ENCODE data around the gene PEX10.

The PEX10 gene

GRCh38 chr1:2431103-2431502 lies 18.7 kb upstream of the PEX10 start:
- Histone ChIP-seq H3K4me3 (ENCODE audit: low read depth, low read length) (no peak overlapping the region), H3K4me1 (ENCODE audit: control insufficient read depth, insufficient read depth, low read length) (no peaks in the 10 kb centered on the region), H3K9ac (ENCODE audit: low read depth, low read length) (no peak overlapping the region), H3K9me3 (ENCODE audit: control insufficient read depth, insufficient read depth, low read length) (no peaks in the 10 kb centered on the region), H3K36me3 (ENCODE audit: control insufficient read depth, insufficient read depth, low read length) (no peaks in the 10 kb centered on the region), H3K27me3 (ENCODE audit: control insufficient read depth, insufficient read depth, low read length) (no peaks in the 10 kb centered on the region)

- no peak overlapping the region for H3K9ac ChIP-seq (ENCODE audit: low read depth, low read length)
- no peaks in the 10 kb centered on the region for H3K4me1 ChIP-seq (ENCODE audit: control insufficient read depth, insufficient read depth, low read length)
- H3K27me3 ChIP-seq (ENCODE audit: control insufficient read depth, insufficient read depth, low read length), result no peaks in the 10 kb centered on the region
- no peaks in the 10 kb centered on the region for H3K9me3 ChIP-seq (ENCODE audit: control insufficient read depth, insufficient read depth, low read length)
- H3K36me3 ChIP-seq (ENCODE audit: control insufficient read depth, insufficient read depth, low read length), result no peaks in the 10 kb centered on the region
- H3K4me3 ChIP-seq (ENCODE audit: low read depth, low read length), result no peak overlapping the region
Measured at GRCh38 chr1:2430592-2430973, 18.2 kb upstream of the PEX10 start.

GRCh38 chr1:2429780-2430591 lies 17.6 kb upstream of the PEX10 start:
- no peaks in the 10 kb centered on the region for H3K36me3 ChIP-seq (ENCODE audit: control insufficient read depth, insufficient read depth, low read length)
- no peak overlapping the region for H3K4me3 ChIP-seq (ENCODE audit: low read depth, low read length)

GRCh38 chr1:2428490-2428889 lies 16.1 kb upstream of the PEX10 start:
- Histone ChIP-seq H3K9ac (ENCODE audit: low read depth, low read length) (no peak overlapping the region), H3K4me3 (ENCODE audit: low read depth, low read length) (no peak overlapping the region), H3K4me1 (ENCODE audit: control insufficient read depth, insufficient read depth, low read length) (no peaks in the 10 kb centered on the region), H3K9me3 (ENCODE audit: control insufficient read depth, insufficient read depth, low read length) (no peaks in the 10 kb centered on the region), H3K36me3 (ENCODE audit: control insufficient read depth, insufficient read depth, low read length) (no peaks in the 10 kb centered on the region), H3K27me3 (ENCODE audit: control insufficient read depth, insufficient read depth, low read length) (no peaks in the 10 kb centered on the region)

More at GRCh38 chr1:2429780-2430591, 17.6 kb upstream of the PEX10 start:
- no peak overlapping the region for H3K9ac ChIP-seq (ENCODE audit: low read depth, low read length)
- no peaks in the 10 kb centered on the region for H3K4me1 ChIP-seq (ENCODE audit: control insufficient read depth, insufficient read depth, low read length)
- H3K9me3 ChIP-seq (ENCODE audit: control insufficient read depth, insufficient read depth, low read length), result no peaks in the 10 kb centered on the region
- H3K27me3 ChIP-seq (ENCODE audit: control insufficient read depth, insufficient read depth, low read length), result no peaks in the 10 kb centered on the region

GRCh38 chr1:2427976-2428375 lies 15.6 kb upstream of the PEX10 start:
- H3K4me1 ChIP-seq (ENCODE audit: control insufficient read depth, insufficient read depth, low read length), result no peaks in the 10 kb centered on the region
- no peak overlapping the region for H3K4me3 ChIP-seq (ENCODE audit: low read depth, low read length)
- H3K27me3 ChIP-seq (ENCODE audit: control insufficient read depth, insufficient read depth, low read length), result no peaks in the 10 kb centered on the region
- no peak overlapping the region for H3K9ac ChIP-seq (ENCODE audit: low read depth, low read length)
- no peaks in the 10 kb centered on the region for H3K9me3 ChIP-seq (ENCODE audit: control insufficient read depth, insufficient read depth, low read length)
- H3K36me3 ChIP-seq (ENCODE audit: control insufficient read depth, insufficient read depth, low read length), result no peaks in the 10 kb centered on the region

GRCh38 chr1:2427051-2427450 lies 14.7 kb upstream of the PEX10 start:
- H3K9ac ChIP-seq (ENCODE audit: low read depth, low read length), result no peak overlapping the region
- no peaks in the 10 kb centered on the region for H3K9me3 ChIP-seq (ENCODE audit: control insufficient read depth, insufficient read depth, low read length)
- no peak overlapping the region for H3K4me3 ChIP-seq (ENCODE audit: low read depth, low read length)
- H3K27me3 ChIP-seq (ENCODE audit: control insufficient read depth, insufficient read depth, low read length), result no peaks in the 10 kb centered on the region
- H3K4me1 ChIP-seq (ENCODE audit: control insufficient read depth, insufficient read depth, low read length), result no peaks in the 10 kb centered on the region
- H3K36me3 ChIP-seq (ENCODE audit: control insufficient read depth, insufficient read depth, low read length), result no peaks in the 10 kb centered on the region

DNA sequence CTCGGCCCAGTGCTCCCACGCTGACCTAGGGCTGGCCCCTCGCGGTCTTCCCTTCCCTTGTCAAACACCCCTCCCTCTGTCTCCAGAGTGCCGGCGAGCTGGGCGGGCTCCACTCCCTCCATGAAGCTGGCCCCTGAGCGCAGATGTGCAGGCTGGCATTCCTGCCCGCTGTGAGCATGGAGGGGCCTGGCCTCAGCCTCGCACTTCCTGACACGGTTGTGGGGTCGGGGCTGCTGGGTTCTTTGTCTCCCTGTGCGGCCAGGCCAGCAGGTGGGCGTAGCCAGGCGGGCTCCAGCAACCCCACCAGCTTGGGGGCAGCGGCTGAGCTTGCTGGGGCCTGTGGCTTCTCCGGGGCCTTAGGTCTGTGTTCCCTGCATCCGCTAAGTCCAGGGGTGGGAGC lies 14.2 kb upstream of the PEX10 start:
- Histone ChIP-seq H3K36me3 (ENCODE audit: control insufficient read depth, insufficient read depth, low read length) (no peaks in the 10 kb centered on the region), H3K9me3 (ENCODE audit: control insufficient read depth, insufficient read depth, low read length) (no peaks in the 10 kb centered on the region), H3K9ac (ENCODE audit: low read depth, low read length) (no peak overlapping the region), H3K4me3 (ENCODE audit: low read depth, low read length) (no peak overlapping the region), H3K4me1 (ENCODE audit: control insufficient read depth, insufficient read depth, low read length) (no peaks in the 10 kb centered on the region), H3K27me3 (ENCODE audit: control insufficient read depth, insufficient read depth, low read length) (no peaks in the 10 kb centered on the region)

GRCh38 chr1:2425892-2426291 lies 13.5 kb upstream of the PEX10 start:
- no peaks in the 10 kb centered on the region for H3K4me1 ChIP-seq (ENCODE audit: control insufficient read depth, insufficient read depth, low read length)
- no peak overlapping the region for H3K9ac ChIP-seq (ENCODE audit: low read depth, low read length)
- no peaks in the 10 kb centered on the region for H3K36me3 ChIP-seq (ENCODE audit: control insufficient read depth, insufficient read depth, low read length)

DNA sequence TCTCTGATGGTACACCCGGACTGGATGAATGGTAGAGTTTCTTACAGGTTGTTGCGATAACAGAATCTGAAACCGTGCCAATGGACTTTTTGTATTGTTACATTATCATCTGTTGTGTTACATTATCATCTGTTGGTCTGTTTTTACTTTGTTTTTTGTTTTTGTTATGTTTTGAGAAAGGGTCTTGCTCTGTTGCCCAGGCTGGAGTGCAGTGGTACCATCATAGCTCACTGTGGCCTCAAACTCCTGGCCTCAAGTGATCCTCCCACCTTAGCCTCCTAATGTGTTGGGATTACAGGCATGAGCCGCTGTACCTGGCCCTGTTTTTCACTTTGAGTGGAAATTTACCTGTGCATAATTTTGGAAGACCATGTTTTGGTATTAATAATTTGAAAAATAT lies 10.2 kb upstream of the PEX10 start:
- Histone ChIP-seq H3K27me3 (ENCODE audit: control insufficient read depth, insufficient read depth, low read length) (no peaks in the 10 kb centered on the region), H3K9me3 (ENCODE audit: control insufficient read depth, insufficient read depth, low read length) (no peaks in the 10 kb centered on the region), H3K4me3 (ENCODE audit: low read depth, low read length) (no peak overlapping the region), H3K9ac (ENCODE audit: low read depth, low read length) (no peak overlapping the region), H3K4me1 (ENCODE audit: control insufficient read depth, insufficient read depth, low read length) (no peaks in the 10 kb centered on the region), H3K36me3 (ENCODE audit: control insufficient read depth, insufficient read depth, low read length) (no peaks in the 10 kb centered on the region)

More at GRCh38 chr1:2425892-2426291, 13.5 kb upstream of the PEX10 start:
- Histone ChIP-seq H3K4me3 (ENCODE audit: low read depth, low read length) (no peak overlapping the region), H3K9me3 (ENCODE audit: control insufficient read depth, insufficient read depth, low read length) (no peaks in the 10 kb centered on the region), H3K27me3 (ENCODE audit: control insufficient read depth, insufficient read depth, low read length) (no peaks in the 10 kb centered on the region)

DNA sequence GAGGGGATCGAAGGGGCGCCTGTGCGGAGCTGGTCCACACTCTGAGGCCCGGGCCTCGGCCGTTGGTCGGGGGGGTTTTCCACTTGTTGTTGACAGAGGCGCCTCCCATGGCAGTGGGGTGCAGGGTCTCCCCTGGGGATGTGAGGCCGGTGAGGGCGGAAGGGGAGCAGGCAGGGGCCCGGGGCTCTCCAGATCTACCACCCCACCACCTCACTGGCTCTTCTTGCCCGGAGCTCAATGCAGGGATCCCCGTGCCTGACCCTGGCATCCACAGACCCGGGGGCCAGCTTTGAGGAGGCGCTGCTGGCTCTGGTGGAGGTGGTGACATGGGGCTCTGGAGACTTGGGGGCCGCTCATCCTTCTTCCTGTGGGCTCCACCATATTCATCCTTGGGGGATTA lies 7.1 kb upstream of the PEX10 start:
- H3K27me3 ChIP-seq (ENCODE audit: control insufficient read depth, insufficient read depth, low read length), result no peaks in the 10 kb centered on the region

DNA sequence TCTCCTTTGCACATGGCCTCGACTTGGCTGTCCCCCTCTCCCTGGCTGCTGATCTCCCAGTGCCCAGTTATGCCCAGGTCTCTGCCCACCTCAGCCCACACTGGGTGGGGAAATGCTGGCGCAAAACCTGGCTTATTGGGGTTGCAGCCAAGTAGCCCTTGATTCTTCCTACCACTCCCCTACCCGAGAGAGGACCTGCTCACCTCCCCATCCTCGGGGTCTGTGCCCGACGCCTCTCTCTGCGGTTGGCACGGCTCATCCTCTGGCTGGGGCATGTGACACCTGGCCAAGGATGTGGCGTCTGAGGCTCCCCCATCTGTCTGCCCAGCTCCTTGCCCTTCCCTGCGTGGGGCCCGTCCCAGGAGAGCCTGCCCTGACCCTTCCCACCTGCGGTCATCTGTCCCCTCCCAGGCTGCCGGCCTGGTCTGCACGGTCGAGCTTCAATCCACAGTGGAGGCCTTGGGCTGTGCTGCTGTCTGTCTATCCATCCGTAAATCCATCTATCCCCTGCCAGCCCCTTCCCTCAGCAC lies 6.5 kb upstream of the PEX10 start:
- Histone ChIP-seq H3K9ac (ENCODE audit: low read depth, low read length) (no peak overlapping the region), H3K27me3 (ENCODE audit: control insufficient read depth, insufficient read depth, low read length) (no peaks in the 10 kb centered on the region), H3K9me3 (ENCODE audit: control insufficient read depth, insufficient read depth, low read length) (no peaks in the 10 kb centered on the region), H3K4me1 (ENCODE audit: control insufficient read depth, insufficient read depth, low read length) (peaks cover 4% of the 10 kb centered on the region), H3K4me3 (ENCODE audit: low read depth, low read length) (no peak overlapping the region), H3K36me3 (ENCODE audit: control insufficient read depth, insufficient read depth, low read length) (no peaks in the 10 kb centered on the region)

More for the DNA sequence above, 7.1 kb upstream of the PEX10 start:
- H3K9ac ChIP-seq (ENCODE audit: low read depth, low read length), result no peak overlapping the region
- H3K4me1 ChIP-seq (ENCODE audit: control insufficient read depth, insufficient read depth, low read length), result no peaks in the 10 kb centered on the region
- H3K4me3 ChIP-seq (ENCODE audit: low read depth, low read length), result no peak overlapping the region
- H3K36me3 ChIP-seq (ENCODE audit: control insufficient read depth, insufficient read depth, low read length), result no peaks in the 10 kb centered on the region
- H3K9me3 ChIP-seq (ENCODE audit: control insufficient read depth, insufficient read depth, low read length), result no peaks in the 10 kb centered on the region

GRCh38 chr1:2417833-2418225 lies 5.5 kb upstream of the PEX10 start:
- Histone ChIP-seq H3K4me3 (ENCODE audit: low read depth, low read length) (no peak overlapping the region), H3K9ac (ENCODE audit: low read depth, low read length) (no peak overlapping the region), H3K36me3 (ENCODE audit: control insufficient read depth, insufficient read depth, low read length) (no peaks in the 10 kb centered on the region), H3K27me3 (ENCODE audit: control insufficient read depth, insufficient read depth, low read length) (no peaks in the 10 kb centered on the region), H3K4me1 (ENCODE audit: control insufficient read depth, insufficient read depth, low read length) (peaks cover 5% of the 10 kb centered on the region), H3K9me3 (ENCODE audit: control insufficient read depth, insufficient read depth, low read length) (no peaks in the 10 kb centered on the region)
